ENCODE measurements around the gene DOK4. TPM values are rescaled to one million over a fixed set of nuclear protein-coding genes. Genes with fewer than 3 reads are reported as not detected.
A peak's percentile ranks its signal among the peaks of the same experiment; 100 is the strongest.

The DOK4 gene
- total RNA-seq, 1 experiment from 2014 or later = 19.3 TPM

GRCh38 chr16:57486858-57487834 lies 853 bp upstream of the DOK4 start:
- H3K27me3 ChIP-seq = peaks cover 8% of the 10 kb centered on the region
- H3K36me3 ChIP-seq = no peaks in the 10 kb centered on the region
- no peaks in the 10 kb centered on the region for H3K9me3 ChIP-seq
- peak overlapping the region; percentile 51 for H3K4me3 ChIP-seq
- DNase-seq = no peak

GRCh38 chr16:57485091-57485915 lies 990 bp downstream of the DOK4 start:
- no peaks in the 10 kb centered on the region for H3K36me3 ChIP-seq
- H3K9me3 ChIP-seq = no peaks in the 10 kb centered on the region
- peaks cover under 1% of the 10 kb centered on the region; the same call in 1 of the 2 replicates for H3K27me3 ChIP-seq
- DNase-seq = peak; percentile 62
- H3K4me3 ChIP-seq = peak overlapping the region; percentile 59

GRCh38 chr16:57484515-57485005 lies 1.7 kb downstream of the DOK4 start:
- Histone ChIP-seq H3K36me3 (no peaks in the 10 kb centered on the region), H3K9me3 (no peaks in the 10 kb centered on the region), H3K27me3 (no peaks in the 10 kb centered on the region), H3K4me3 (no peak overlapping the region)
- no peak for DNase-seq

GRCh38 chr16:57483725-57484514 lies 2.4 kb downstream of the DOK4 start:
- Histone ChIP-seq H3K4me3 (no peak overlapping the region), H3K36me3 (no peaks in the 10 kb centered on the region), H3K9me3 (no peaks in the 10 kb centered on the region), H3K27me3 (no peaks in the 10 kb centered on the region)
- DNase-seq = no peak

- Histone ChIP-seq H3K4me3 (no peak overlapping the region), H3K36me3 (no peaks in the 10 kb centered on the region), H3K9me3 (no peaks in the 10 kb centered on the region), H3K27me3 (no peaks in the 10 kb centered on the region)
- DNase-seq = no peak
These were observed 3.3 kb downstream of the DOK4 start for GRCh38 chr16:57482845-57483545.

GRCh38 chr16:57481421-57481820 lies 4.9 kb downstream of the DOK4 start:
- no peak for DNase-seq
- Histone ChIP-seq H3K27me3 (no peaks in the 10 kb centered on the region), H3K36me3 (no peaks in the 10 kb centered on the region), H3K9me3 (no peaks in the 10 kb centered on the region), H3K4me3 (no peak overlapping the region)

- no peak overlapping the region for H3K4me3 ChIP-seq
- no peak for DNase-seq
- no peaks in the 10 kb centered on the region for H3K9me3 ChIP-seq
- H3K36me3 ChIP-seq = no peaks in the 10 kb centered on the region
- H3K27me3 ChIP-seq = no peaks in the 10 kb centered on the region
These were observed 5.5 kb downstream of the DOK4 start for GRCh38 chr16:57480754-57481230.

GRCh38 chr16:57479976-57480753 lies 6.1 kb downstream of the DOK4 start:
- no peak for DNase-seq
- Histone ChIP-seq H3K4me3 (no peak overlapping the region), H3K36me3 (no peaks in the 10 kb centered on the region), H3K27me3 (no peaks in the 10 kb centered on the region), H3K9me3 (no peaks in the 10 kb centered on the region)

- H3K27me3 ChIP-seq = no peaks in the 10 kb centered on the region
- H3K4me3 ChIP-seq = no peak overlapping the region
- no peaks in the 10 kb centered on the region for H3K36me3 ChIP-seq
- no peak for DNase-seq
- no peaks in the 10 kb centered on the region for H3K9me3 ChIP-seq
These were observed 6.9 kb downstream of the DOK4 start for GRCh38 chr16:57479205-57479975.

GRCh38 chr16:57478396-57479204 lies 7.7 kb downstream of the DOK4 start:
- no peak overlapping the region for H3K4me3 ChIP-seq
- H3K9me3 ChIP-seq = no peaks in the 10 kb centered on the region
- DNase-seq = no peak
- no peaks in the 10 kb centered on the region for H3K27me3 ChIP-seq
- H3K36me3 ChIP-seq = peaks cover 3% of the 10 kb centered on the region; the same call in 1 of the 2 replicates

GRCh38 chr16:57477531-57478202 lies 8.6 kb downstream of the DOK4 start:
- DNase-seq = no peak
- Histone ChIP-seq H3K9me3 (no peaks in the 10 kb centered on the region), H3K36me3 (peaks cover 4% of the 10 kb centered on the region), H3K4me3 (no peak overlapping the region), H3K27me3 (no peaks in the 10 kb centered on the region)

GRCh38 chr16:57476546-57477410 lies 9.5 kb downstream of the DOK4 start:
- DNase-seq = no peak
- Histone ChIP-seq H3K4me3 (no peak overlapping the region), H3K27me3 (no peaks in the 10 kb centered on the region), H3K9me3 (no peaks in the 10 kb centered on the region), H3K36me3 (peaks cover 13% of the 10 kb centered on the region)

Measured in MG63 (cell line).